Osteoblast (primary cell): ENCODE data around the gene FHL2. TPM values are rescaled to one million over a fixed set of nuclear protein-coding genes. Genes with fewer than 3 reads are reported as not detected.

Experiments
- DNase-seq: peaks from one replicate; pipeline ENCODE4 v3.0.0; 2011; ENCODE audit warnings: low spot score, mixed read lengths; ENCODE audit not compliant: insufficient read length; ENCODE audit errors: missing footprints
- H2AFZ ChIP-seq: 2 replicates; pipeline ENCODE4 v1.6.0; 2011; ENCODE audit warnings: mild to moderate bottlenecking, low read length
- H3K27ac ChIP-seq: 2 replicates; pipeline ENCODE4 v1.5.1; 2011; ENCODE audit warnings: mild to moderate bottlenecking, low read depth, low read length, moderate library complexity
- H3K27me3 ChIP-seq: 2 replicates; pipeline ENCODE4 v1.6.0; 2012; ENCODE audit warnings: mild to moderate bottlenecking, control low read depth, inconsistent platforms, low read length, moderate library complexity; ENCODE audit not compliant: insufficient read depth
- H3K36me3 ChIP-seq: 2 replicates; pipeline ENCODE4 v1.5.1; 2011; ENCODE audit warnings: mild to moderate bottlenecking, low read length, control low read depth, moderate library complexity; ENCODE audit not compliant: insufficient read depth
- H3K4me1 ChIP-seq: 2 replicates; pipeline ENCODE4 v1.5.1; 2011; ENCODE audit warnings: mild to moderate bottlenecking, low read length, control low read depth, moderate library complexity; ENCODE audit not compliant: insufficient read depth
- H3K4me2 ChIP-seq: 2 replicates; pipeline ENCODE4 v1.6.0; 2011; ENCODE audit warnings: mild to moderate bottlenecking, low read length; ENCODE audit not compliant: insufficient read depth
- H3K4me3 ChIP-seq: fragments of 200-600 bp; sonication (generic); 3 replicates; pipeline ENCODE4 v1.5.1; 2012; ENCODE audit warnings: mild to moderate bottlenecking, low read length, inconsistent platforms; ENCODE audit not compliant: insufficient read depth
- H3K79me2 ChIP-seq: 2 replicates; pipeline ENCODE4 v1.6.0; 2012; ENCODE audit warnings: mild to moderate bottlenecking, low read length, control low read depth, inconsistent platforms; ENCODE audit not compliant: insufficient read depth
- H3K9me3 ChIP-seq: 2 replicates; pipeline ENCODE4 v1.5.1; 2011; ENCODE audit warnings: low read depth, low read length, control low read depth
- H4K20me1 ChIP-seq: 2 replicates; pipeline ENCODE4 v1.6.0; 2012; ENCODE audit warnings: mild to moderate bottlenecking, low read length, control low read depth; ENCODE audit not compliant: insufficient read depth
- total RNA-seq: library from RNA; depleted of rRNA; stranded (reverse); fragments of >200 nt; gene quantifications from 2 replicates; pipeline ENCODE4 v1.2.3, GENCODE V29; 2012
- TF ChIP-seq, protein P1 (sequence below): IDR thresholded peaks from 2 replicates; pipeline ENCODE4 v1.5.1; 2011; ENCODE audit warnings: mild to moderate bottlenecking, low read depth, low read length, moderate library complexity; ENCODE audit errors: extremely low read depth

Gene FHL2
- total RNA-seq, 1 donor: 566 TPM

DNA sequence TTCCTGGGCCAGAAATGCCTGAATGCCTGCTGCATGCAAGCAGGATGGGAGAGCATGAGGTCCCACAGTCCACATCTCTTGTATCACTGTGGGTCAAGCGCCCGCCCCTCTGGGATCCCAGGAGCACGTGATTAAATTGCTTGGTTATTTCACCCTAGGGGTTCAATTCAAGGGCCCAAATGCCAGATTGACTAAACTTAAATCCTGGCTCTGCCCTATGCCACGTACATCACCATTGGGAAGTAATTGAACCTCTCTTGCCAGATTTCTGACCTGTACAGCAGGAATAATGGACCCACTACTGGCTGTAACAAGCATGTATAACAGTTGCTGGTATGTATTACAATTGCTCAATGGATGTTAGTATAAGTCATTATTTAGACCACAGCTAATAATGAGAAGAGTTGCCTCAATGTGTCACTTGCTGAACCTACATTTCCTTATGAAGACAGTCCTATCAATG is 19.9 kb downstream of the FHL2 start:
- Histone ChIP-seq H3K9me3 (no peaks in the 10 kb centered on the region), H3K4me2 (peak overlapping the region; percentile 20), H3K27ac (peak overlapping the region; percentile 90), H3K79me2 (peaks cover 95% of the 10 kb centered on the region), H3K4me3 (no peak overlapping the region), H3K4me1 (peaks cover 98% of the 10 kb centered on the region), H3K27me3 (no peaks in the 10 kb centered on the region), H3K36me3 (peaks cover 98% of the 10 kb centered on the region), H4K20me1 (peaks cover 82% of the 10 kb centered on the region), H2AFZ (no peak overlapping the region)
- TF ChIP-seq, protein P1, sequence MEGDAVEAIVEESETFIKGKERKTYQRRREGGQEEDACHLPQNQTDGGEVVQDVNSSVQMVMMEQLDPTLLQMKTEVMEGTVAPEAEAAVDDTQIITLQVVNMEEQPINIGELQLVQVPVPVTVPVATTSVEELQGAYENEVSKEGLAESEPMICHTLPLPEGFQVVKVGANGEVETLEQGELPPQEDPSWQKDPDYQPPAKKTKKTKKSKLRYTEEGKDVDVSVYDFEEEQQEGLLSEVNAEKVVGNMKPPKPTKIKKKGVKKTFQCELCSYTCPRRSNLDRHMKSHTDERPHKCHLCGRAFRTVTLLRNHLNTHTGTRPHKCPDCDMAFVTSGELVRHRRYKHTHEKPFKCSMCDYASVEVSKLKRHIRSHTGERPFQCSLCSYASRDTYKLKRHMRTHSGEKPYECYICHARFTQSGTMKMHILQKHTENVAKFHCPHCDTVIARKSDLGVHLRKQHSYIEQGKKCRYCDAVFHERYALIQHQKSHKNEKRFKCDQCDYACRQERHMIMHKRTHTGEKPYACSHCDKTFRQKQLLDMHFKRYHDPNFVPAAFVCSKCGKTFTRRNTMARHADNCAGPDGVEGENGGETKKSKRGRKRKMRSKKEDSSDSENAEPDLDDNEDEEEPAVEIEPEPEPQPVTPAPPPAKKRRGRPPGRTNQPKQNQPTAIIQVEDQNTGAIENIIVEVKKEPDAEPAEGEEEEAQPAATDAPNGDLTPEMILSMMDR: no peak
- no peak for DNase-seq

GRCh38 chr2:105378276-105378840 is 20.5 kb downstream of the FHL2 start:
- TF ChIP-seq, protein P1: no peak

DNA sequence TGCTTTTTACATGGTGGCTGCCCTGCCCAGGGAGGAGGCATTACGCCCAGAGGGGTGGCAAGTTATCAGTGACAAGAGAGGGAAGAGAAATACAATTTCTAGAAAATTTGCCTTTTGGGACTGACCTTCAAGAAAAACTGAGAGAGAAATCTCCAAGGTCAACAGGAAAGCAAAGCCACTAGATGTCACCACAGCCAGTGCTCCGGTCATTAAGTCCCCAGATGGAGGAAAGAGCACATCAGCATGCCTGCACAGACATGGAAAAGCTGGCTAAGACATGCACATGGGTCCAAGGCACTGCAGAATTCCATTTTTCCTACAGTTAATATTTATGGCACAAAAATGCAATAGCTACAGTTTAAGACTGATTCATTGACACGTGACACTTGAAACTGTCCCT is 21.0 kb downstream of the FHL2 start:
- no peaks in the 10 kb centered on the region for H3K9me3 ChIP-seq
- H3K79me2 ChIP-seq: peaks cover 95% of the 10 kb centered on the region
- H3K4me3 ChIP-seq: no peak overlapping the region
- no peak overlapping the region for H2AFZ ChIP-seq
- peaks cover 98% of the 10 kb centered on the region for H3K36me3 ChIP-seq
- DNase-seq: no peak
- H4K20me1 ChIP-seq: peaks cover 84% of the 10 kb centered on the region
- H3K27ac ChIP-seq: peak overlapping the region; percentile 90
- H3K27me3 ChIP-seq: no peaks in the 10 kb centered on the region
- peaks cover 99% of the 10 kb centered on the region for H3K4me1 ChIP-seq
- H3K4me2 ChIP-seq: peak overlapping the region; percentile 20
- TF ChIP-seq, protein P1: no peak

More at GRCh38 chr2:105378276-105378840, 20.5 kb downstream of the FHL2 start:
- H3K4me1 ChIP-seq: peaks cover 98% of the 10 kb centered on the region
- H2AFZ ChIP-seq: no peak overlapping the region
- H3K79me2 ChIP-seq: peaks cover 95% of the 10 kb centered on the region
- H3K9me3 ChIP-seq: no peaks in the 10 kb centered on the region
- H4K20me1 ChIP-seq: peaks cover 82% of the 10 kb centered on the region
- H3K36me3 ChIP-seq: peaks cover 98% of the 10 kb centered on the region
- no peaks in the 10 kb centered on the region for H3K27me3 ChIP-seq
- peak overlapping the region; percentile 20 for H3K4me2 ChIP-seq
- H3K27ac ChIP-seq: peak overlapping the region; percentile 90
- H3K4me3 ChIP-seq: no peak overlapping the region
- DNase-seq: no peak

- H4K20me1 ChIP-seq: peaks cover 80% of the 10 kb centered on the region
- H3K79me2 ChIP-seq: peaks cover 95% of the 10 kb centered on the region
- H3K36me3 ChIP-seq: peaks cover 98% of the 10 kb centered on the region
- H3K27me3 ChIP-seq: no peaks in the 10 kb centered on the region
- no peak overlapping the region for H2AFZ ChIP-seq
- TF ChIP-seq, protein P1: no peak
- H3K4me3 ChIP-seq: no peak overlapping the region
- H3K4me2 ChIP-seq: peak overlapping the region; percentile 23
- H3K9me3 ChIP-seq: no peaks in the 10 kb centered on the region
- peaks cover 97% of the 10 kb centered on the region for H3K4me1 ChIP-seq
- peak overlapping the region; percentile 90 for H3K27ac ChIP-seq
- DNase-seq: no peak
Observed at GRCh38 chr2:105376789-105377240, 22.0 kb downstream of the FHL2 start.
